ENCODE data around the gene CD48. TPM values are rescaled to one million over a fixed set of nuclear protein-coding genes. Genes with fewer than 3 reads are reported as not detected.
A peak's percentile ranks its signal among the peaks of the same experiment; 100 is the strongest.

CD48 gene
- total RNA-seq, 4 donors from 2014 or later = 1.1 to 14.6 (median 2.6) TPM

GRCh38 chr1:160644399-160644798, 67.2 kb downstream of the CD48 start:
- no peak for TF ChIP-seq EP300 (IDR thresholded peaks at IDR 0.05)
- TF ChIP-seq POLR2AphosphoS5 (IDR thresholded peaks at IDR 0.05) = no peak
- TF ChIP-seq CTCF (IDR thresholded peaks at IDR 0.05) = no peak
- TF ChIP-seq POLR2A (IDR thresholded peaks at IDR 0.05; ENCODE audit: low read depth) = no peak
- H3K36me3 ChIP-seq = no peaks in the 10 kb centered on the region
- intact Hi-C loops (cut with DNase I) = no loop called here

DNA sequence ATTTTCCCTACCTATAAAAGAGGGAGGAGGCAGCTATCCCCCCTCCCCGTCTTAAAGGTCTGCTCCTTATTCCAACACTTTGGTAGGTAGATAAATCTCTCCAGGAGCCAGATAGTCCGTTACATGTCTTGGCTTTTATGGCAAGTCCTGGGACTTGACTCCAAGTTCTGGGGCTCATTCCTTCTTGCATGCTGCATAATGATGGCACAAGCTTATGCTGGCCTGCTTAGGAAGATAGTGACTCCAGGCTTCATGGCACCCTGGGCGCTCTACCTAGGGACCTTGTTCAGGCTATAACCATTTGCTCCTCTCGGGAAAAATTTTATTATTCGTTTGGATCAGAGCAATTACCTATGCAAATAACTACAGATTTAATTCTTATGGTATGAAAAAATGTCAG, 68.5 kb downstream of the CD48 start:
- Histone ChIP-seq H3K27me3 (peaks cover 0 to 3% (median 0%) of the 10 kb centered on the region in 4 donors), H3K4me1 (no peaks in the 10 kb centered on the region), H3K9me3 (no peaks in the 10 kb centered on the region), H3K27ac (replicated peaks in 1 of 4) (no peak overlapping the region), H3K36me3 (no peaks in the 10 kb centered on the region), H3K4me3 (no peak overlapping the region)
- 87% methylated on average over 5 of the region's 5 CpGs for WGBS
- TF ChIP-seq CTCF (IDR thresholded peaks at IDR 0.05) (no peak), EP300 (IDR thresholded peaks at IDR 0.05) (no peak), POLR2AphosphoS5 (IDR thresholded peaks at IDR 0.05) (no peak), POLR2A (IDR thresholded peaks at IDR 0.05; ENCODE audit: low read depth) (no peak)
- DNase-seq (ENCODE audit: extremely low spot score) = peak; percentile 82
- intact Hi-C loops (cut with DNase I) = no loop called here

More at GRCh38 chr1:160644399-160644798, 67.2 kb downstream of the CD48 start:
- Histone ChIP-seq H3K9me3 (no peaks in the 10 kb centered on the region), H3K4me3 (no peak overlapping the region), H3K27ac (replicated peaks in 1 of 4) (no peak overlapping the region), H3K4me1 (no peaks in the 10 kb centered on the region), H3K27me3 (no peaks in the 10 kb centered on the region)
- peak; percentile 24 for DNase-seq (ENCODE audit: extremely low spot score)

DNA sequence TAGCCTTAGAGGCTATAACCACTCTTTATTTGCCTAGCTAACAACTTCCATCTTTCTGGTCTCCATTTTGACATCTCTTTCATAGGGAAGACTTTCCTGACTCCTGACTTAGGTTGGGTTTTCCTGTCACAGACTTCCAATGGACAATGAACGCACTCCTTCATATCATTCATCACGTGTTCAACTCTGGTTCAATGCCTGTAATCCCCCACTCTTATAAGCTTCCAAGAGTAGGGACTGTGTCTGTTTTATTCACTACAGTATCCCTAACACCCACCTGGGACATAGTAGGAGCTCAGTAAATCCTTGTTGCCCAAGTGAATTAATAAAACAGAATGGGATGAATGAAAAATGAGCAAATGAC, 69.4 kb downstream of the CD48 start:
- DNase-seq (ENCODE audit: extremely low spot score) = peak; percentile 4
- Histone ChIP-seq H3K27ac (replicated peaks in 1 of 4) (no peak overlapping the region), H3K9me3 (no peaks in the 10 kb centered on the region), H3K4me3 (no peak overlapping the region), H3K27me3 (peaks cover 0 to 3% (median 0%) of the 10 kb centered on the region in 4 donors), H3K4me1 (no peaks in the 10 kb centered on the region), H3K36me3 (no peaks in the 10 kb centered on the region)
- WGBS = 97% methylated on average over 2 of the region's 2 CpGs
- TF ChIP-seq EP300 (IDR thresholded peaks at IDR 0.05) (no peak), CTCF (IDR thresholded peaks at IDR 0.05) (no peak), POLR2A (IDR thresholded peaks at IDR 0.05; ENCODE audit: low read depth) (no peak), POLR2AphosphoS5 (IDR thresholded peaks at IDR 0.05) (no peak)
- intact Hi-C loops (cut with DNase I) = no loop called here

DNA sequence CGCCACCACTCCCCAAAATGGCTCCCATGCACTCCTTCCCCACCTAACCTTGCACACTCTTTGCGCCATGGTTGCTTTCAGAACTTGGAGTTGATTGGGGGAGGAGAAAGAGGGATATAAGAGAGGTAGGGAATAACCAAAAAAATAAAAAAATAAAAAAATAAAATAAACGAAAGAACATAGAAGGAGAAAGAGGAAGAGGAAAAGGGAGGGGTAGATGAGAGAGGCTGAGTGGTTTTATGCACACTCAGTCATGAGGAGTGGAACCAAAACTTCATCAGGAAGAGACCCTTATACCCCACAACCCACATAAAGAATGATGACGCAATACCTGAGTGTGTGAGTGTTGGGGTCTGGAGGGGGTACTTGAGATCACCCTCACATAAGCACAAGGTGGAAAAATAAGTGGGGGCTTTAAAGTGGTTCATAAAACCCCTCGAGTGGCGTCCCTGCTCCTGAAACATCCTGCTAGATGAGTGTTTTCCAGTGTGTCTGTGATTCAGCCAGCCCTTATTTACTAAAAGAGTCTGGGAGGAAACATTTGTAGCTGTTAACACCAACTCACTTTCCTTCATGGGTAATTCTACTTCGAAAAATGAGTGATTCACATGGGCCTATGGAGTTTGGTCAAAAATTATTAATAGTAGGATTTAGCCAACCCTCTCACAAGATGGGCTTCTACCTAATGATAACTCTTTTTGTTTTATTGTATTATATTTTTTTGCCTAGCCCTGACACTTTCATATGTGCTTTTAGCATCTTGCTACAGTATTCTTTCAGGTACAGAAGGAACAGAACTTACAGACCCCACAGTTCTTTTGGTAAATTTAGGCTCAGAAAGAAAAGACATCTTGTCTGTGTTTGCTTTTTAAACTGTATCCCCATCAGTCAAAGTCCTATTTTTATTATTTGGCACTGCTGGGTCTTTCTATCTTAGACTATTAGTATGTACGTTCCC, 70.0 kb downstream of the CD48 start:
- Histone ChIP-seq H3K4me3 (no peak overlapping the region), H3K27ac (replicated peaks in 1 of 4) (no peak overlapping the region), H3K9me3 (no peaks in the 10 kb centered on the region), H3K27me3 (peaks cover 0 to 3% (median 0%) of the 10 kb centered on the region in 4 donors), H3K4me1 (no peaks in the 10 kb centered on the region), H3K36me3 (no peaks in the 10 kb centered on the region)
- TF ChIP-seq EP300 (IDR thresholded peaks at IDR 0.05) (no peak), POLR2AphosphoS5 (IDR thresholded peaks at IDR 0.05) (no peak), POLR2A (IDR thresholded peaks at IDR 0.05; ENCODE audit: low read depth) (no peak)
- WGBS = 71% methylated on average over 8 of the region's 8 CpGs
- intact Hi-C loops (cut with DNase I) = no loop called here
- no peak for DNase-seq (ENCODE audit: extremely low spot score)

DNA sequence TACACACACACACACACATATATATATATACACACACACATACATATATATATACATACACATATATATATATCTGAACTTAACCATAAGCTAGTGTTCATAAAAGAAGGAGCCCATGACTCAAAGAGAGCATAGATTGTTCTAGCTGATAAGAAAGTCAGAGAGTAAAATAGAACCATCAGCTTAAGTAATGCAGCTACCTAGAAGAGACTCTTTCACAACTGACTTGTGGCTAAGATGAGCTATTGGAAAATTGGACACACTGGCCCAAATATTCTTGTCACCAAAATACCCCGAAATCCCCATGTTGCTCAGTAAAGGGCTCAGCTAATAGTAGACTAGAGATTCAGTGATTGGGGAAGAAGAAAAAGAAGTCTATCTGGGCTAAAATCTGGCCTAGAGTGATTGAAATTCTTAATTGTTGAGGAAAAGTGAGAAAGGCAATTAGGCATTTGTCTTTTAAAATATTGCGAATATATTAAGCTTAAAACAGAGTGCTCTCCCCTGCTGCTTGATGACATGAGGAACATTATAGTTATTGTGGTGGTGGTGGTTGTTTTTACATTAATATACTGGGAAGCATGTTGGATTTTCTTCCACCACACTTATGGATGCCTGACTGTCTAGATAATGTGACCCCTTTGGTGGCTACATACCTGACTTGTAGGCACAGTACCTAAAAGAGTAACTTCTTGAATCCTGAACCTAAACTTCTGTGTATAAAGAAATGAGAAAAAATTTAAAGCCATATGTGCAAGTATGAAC, 71.1 kb downstream of the CD48 start:
- no peak for DNase-seq (ENCODE audit: extremely low spot score)
- no peaks in the 10 kb centered on the region for H3K4me1 ChIP-seq
- 96% methylated on average over 2 of the region's 2 CpGs for WGBS
- no peak overlapping the region for H3K27ac ChIP-seq (replicated peaks in 1 of 4)
- no peaks in the 10 kb centered on the region for H3K9me3 ChIP-seq
- H3K27me3 ChIP-seq = peaks cover 0 to 3% (median 0%) of the 10 kb centered on the region in 4 donors
- H3K36me3 ChIP-seq = no peaks in the 10 kb centered on the region
- intact Hi-C loops (cut with DNase I) = no loop called here
- TF ChIP-seq CTCF (IDR thresholded peaks at IDR 0.05) (no peak), EP300 (IDR thresholded peaks at IDR 0.05) (no peak), POLR2AphosphoS5 (IDR thresholded peaks at IDR 0.05) (no peak), POLR2A (IDR thresholded peaks at IDR 0.05; ENCODE audit: low read depth) (no peak)
- H3K4me3 ChIP-seq = no peak overlapping the region
